Stimulated activated CD4-positive, alpha-beta T cell treated with anti-CD3 and anti-CD28 coated beads, Interleukin-1b, Interleukin-23, amount 100 ng/mL, for 48 hours (primary cell): ENCODE measurements around the gene ZC2HC1C.

ENCODE experiments used
- DNase-seq: peaks from one replicate; pipeline ENCODE4 v3.0.0-alpha.2; 2020

ZC2HC1C gene, protein sequence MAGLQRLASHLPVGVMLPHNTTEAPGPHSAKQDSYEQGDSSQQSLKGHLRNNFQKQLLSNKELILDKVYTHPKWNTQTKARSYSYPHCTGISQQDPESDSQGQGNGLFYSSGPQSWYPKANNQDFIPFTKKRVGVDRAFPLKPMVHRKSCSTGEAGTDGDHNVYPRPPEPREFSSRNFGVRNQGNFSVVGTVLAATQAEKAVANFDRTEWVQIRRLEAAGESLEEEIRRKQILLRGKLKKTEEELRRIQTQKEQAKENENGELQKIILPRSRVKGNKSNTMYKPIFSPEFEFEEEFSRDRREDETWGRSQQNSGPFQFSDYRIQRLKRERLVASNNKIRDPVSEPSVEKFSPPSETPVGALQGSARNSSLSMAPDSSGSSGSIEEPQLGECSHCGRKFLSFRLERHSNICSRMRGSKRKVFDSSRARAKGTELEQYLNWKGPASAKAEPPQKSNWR

GRCh38 chr14:75069121-75069810 lies at the start of gene ZC2HC1C:
TSS of gene ZC2HC1C (plus strand) at chr14:75069641. CDS start at chr14:75070574, 933 bp downstream.
- DNase-seq: peak; percentile 65

GRCh38 chr14:75022655-75023054 lies 46.8 kb upstream of the ZC2HC1C start:
- peak; percentile 12 for DNase-seq

DNA sequence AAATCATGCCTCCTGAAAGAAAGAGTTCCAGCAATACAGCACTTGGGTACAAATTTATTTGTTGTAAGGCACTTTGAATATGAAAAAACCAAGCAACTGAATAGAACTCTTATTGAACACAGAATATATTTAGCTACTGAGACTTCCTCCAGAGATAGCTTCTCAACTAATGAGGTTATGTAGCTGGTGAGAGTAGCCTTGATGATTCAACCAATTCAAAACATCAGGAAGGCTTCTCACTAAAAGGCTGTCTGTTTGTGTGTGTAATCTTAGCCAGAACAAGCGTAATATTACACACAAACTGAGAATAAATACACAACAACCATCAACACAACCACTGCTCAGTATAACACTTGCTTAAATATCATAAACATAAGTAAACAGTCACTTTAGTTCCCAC lies 46.3 kb upstream of the ZC2HC1C start:
- no peak for DNase-seq

DNA sequence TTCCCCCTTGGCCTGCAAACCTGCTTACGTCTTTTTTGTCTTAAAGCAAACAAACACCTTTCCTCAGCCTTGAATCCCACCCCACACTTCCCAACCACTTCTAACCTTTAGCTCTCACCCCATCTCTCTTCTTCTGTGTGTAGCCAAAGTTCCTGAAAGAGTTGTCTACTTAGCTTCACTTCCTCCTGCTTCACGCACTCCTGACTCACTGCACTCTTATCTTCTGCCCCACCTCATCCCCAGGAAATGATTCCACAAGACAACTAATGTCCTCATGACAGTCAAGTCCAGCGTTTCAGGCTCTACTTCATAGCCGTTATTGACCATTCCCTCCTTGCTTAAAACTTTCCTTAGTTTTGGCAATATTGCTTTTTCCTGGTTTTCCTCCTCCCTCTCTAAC lies 44.4 kb upstream of the ZC2HC1C start:
- no peak for DNase-seq

GRCh38 chr14:75025876-75026275 lies 43.6 kb upstream of the ZC2HC1C start:
- DNase-seq: no peak

GRCh38 chr14:75030147-75030546 lies 39.3 kb upstream of the ZC2HC1C start:
- DNase-seq: no peak

- DNase-seq: no peak
Measured at GRCh38 chr14:75032939-75033338, 36.5 kb upstream of the ZC2HC1C start.

GRCh38 chr14:75040507-75040906 lies 28.9 kb upstream of the ZC2HC1C start:
- DNase-seq: no peak

- DNase-seq: no peak
Measured at GRCh38 chr14:75040959-75041358, 28.5 kb upstream of the ZC2HC1C start.

DNA sequence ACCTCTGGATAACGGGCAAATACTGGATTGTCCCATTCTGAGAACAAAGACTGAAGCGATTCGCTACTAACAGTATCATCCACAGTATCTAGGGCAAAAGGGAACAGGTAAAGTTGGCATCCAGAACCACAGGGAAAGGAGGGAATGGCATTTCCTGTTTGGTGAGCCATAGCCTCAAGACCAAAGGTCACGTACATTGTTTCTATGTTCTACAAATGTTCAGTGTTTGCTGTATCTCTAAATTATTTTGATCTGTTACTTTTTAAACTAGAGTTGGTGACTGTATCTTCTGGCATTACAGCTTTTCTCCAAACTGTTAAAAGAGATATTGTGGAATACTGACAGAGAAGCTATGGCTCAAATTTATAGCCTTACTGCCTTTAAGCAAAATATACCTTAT lies 27.8 kb upstream of the ZC2HC1C start:
- DNase-seq: no peak

- DNase-seq: no peak
Measured at GRCh38 chr14:75042035-75042434, 27.4 kb upstream of the ZC2HC1C start.

- DNase-seq: no peak
Measured at GRCh38 chr14:75044322-75044721, 25.1 kb upstream of the ZC2HC1C start.

DNA sequence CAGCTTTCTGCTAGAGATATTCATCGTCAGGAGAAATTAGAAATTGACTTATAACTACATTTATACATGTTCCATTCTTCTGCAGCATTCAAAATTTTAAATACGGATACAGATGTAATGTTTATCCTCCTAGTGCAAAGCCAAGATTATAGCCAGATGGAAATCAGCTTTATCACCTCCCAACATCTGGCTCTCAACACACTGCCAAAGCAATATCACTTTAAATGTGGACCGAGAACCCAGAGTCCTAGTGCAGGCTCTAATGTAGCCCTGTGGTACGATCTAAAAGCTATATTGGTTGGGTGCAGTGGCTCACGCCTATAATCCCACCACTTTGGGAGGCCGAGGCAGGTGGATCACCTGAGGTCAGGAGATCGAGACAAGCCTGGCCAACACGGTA lies 24.7 kb upstream of the ZC2HC1C start:
- DNase-seq: no peak

DNA sequence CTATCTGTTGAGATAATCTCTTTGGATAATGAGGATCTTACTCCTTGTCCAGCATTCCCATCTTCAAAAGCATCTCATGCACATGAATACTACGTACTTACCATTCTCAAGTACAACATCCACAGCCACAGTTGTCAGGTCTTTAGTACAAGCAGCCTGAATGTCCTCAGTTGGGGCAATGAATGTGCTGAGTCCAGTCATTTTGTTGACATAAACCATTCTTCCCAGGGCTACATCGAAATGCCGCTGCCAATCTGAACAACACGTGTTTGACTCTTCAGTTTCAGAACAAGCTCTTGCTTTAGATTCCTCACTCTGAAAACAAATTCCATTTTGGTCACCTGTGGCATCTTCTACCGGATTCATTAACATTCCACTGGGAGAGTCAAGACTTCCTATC lies 23.2 kb upstream of the ZC2HC1C start:
- DNase-seq: no peak

- no peak for DNase-seq
Measured at GRCh38 chr14:75046899-75047298, 22.5 kb upstream of the ZC2HC1C start.

- no peak for DNase-seq
Measured at GRCh38 chr14:75047506-75047905, 21.9 kb upstream of the ZC2HC1C start.

GRCh38 chr14:75048101-75048500 lies 21.3 kb upstream of the ZC2HC1C start:
- no peak for DNase-seq

- DNase-seq: no peak
Measured at GRCh38 chr14:75049136-75049535, 20.3 kb upstream of the ZC2HC1C start.

GRCh38 chr14:75049731-75050201 lies 19.7 kb upstream of the ZC2HC1C start:
- DNase-seq: no peak

GRCh38 chr14:75050852-75051555 lies 18.4 kb upstream of the ZC2HC1C start, which contains the start of gene MLH3:
TSS of gene MLH3 (minus strand) at chr14:75051467. CDS start at chr14:75049655, 1,812 bp downstream.
- peak; percentile 77 for DNase-seq

DNA sequence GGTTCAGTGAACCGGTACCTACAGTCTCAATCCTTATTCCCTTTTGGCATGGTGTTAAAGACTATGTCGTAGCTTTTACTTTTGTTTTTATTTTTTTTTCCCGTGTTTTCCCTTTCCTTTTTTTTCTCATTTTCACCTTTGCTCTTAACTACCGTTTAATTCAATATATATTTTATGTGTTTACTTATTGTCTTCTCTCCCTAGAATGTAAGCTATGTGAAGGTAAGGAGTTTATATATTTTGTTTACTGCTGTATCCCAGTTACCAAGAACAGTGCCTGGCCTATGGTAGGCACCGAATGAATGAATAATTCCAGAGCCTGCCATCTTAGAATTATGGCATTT lies 17.9 kb upstream of the ZC2HC1C start:
- DNase-seq: no peak

DNA sequence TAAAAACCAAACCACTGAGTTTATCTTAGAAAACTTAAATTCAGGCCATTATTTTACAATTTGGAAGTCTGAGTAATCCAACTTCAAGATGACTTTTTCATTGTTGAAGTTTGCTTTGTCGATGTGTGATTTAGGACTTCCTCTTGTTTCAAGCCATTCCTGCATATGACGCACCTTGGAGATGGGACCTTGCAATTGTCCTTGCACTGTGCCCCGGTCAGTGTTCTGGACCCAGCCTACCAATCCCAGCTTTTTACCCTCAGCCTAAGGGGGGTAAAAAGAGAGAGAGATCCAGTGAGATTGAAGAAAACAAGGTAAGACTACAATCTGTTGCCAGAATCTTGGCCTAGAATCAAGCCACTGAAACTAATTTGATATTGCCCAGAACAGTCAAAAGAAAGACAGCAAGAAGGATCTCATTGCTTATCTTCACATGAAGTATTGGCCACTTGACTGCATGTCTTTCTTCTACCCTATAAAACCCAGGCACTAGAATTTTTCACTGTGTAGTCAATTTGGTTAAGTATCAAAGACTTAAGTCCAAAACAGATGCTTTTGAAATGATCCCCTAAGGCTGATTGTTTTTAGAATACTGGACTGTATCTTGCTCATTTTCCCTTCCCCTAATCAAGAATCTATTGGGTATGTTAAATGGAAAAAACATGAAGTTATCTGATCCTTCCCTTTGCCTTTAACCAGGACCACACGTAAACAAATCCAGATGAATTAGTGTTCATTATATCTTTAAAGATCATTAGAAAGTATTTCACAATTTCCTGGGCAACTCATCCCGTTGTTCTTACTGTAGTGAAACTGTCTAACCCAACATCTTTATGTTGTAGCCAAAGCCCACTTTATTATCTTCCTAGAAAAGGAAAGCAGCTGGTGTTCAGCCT lies 15.8 kb upstream of the ZC2HC1C start:
- no peak for DNase-seq
